Placental pericyte (primary cell): ENCODE data around the gene TMEM243. TPM values are rescaled to one million over a fixed set of nuclear protein-coding genes. Genes with fewer than 3 reads are reported as not detected.

Experiments
- small RNA-seq: library from RNA; depleted of rRNA; stranded (forward); fragments of <200 nt; gene quantifications from one replicate; pipeline ENCODE3, GENCODE V24; 2012; ENCODE audit warnings: low replicate concordance
- total RNA-seq: library from RNA; depleted of rRNA; stranded (reverse); fragments of >200 nt; gene quantifications from 2 replicates; pipeline ENCODE4 v1.2.3, GENCODE V29; 2012

The TMEM243 gene
- total RNA-seq = 21.3 and 68.3 TPM in 2 replicates

GRCh38 chr7:87219545-87220025 lies at the start of gene TMEM243:
TSS of gene TMEM243 (minus strand) at chr7:87219732. CDS start at chr7:87219503, 229 bp downstream.

DNA sequence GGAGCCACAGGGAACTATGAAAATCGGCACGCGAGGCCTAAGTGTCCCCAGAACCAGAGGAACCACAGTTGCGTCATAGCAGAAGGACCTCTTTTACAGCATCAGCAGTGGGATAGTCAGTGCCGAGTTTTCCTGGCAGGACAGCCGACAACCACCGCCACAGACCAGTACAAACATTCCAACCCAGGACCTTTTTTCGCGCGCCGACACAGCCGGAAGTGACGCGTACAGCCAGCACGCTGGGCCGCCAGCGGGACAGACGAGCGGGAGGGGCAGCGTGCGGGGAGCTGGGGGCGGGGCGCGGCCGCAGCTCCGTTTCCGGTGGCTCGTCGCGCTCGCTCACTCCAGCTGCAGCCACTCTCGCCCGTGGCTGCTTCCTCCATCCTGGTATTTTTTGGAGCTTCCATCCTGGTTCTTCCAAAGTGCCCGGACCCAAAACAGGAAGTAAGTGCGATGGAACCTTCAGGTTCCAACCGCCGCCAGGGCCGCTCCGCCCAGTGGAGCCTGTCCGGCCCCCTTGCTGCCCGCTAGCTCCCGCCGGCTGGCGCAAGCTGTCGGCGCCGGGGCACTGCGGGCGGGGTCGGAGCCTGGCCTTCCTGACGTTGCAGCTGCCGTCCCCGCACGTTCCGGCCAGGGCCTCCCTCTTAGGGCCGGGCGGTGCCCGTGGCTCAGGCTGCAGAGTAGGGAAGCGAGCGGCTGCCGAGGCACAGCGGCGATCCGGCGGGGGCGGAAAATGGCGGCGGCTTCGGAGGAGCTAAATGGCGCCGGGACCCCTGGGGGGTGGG lies 67.2 kb downstream of the TMEM243 start, which contains the start of gene DMTF1:
Gene DMTF1, plus strand, starts transcription at position 342 of the 785 bp plus-strand sequence. CDS start 12,489 bp downstream, outside the sequence.

Small RNA genes within 50 kb of the gene (small RNA-seq; reads per million reads assigned to genes)
- gene RF00019 (not detected), gene RF02271 (not detected)

Other genes with a start within 250 kb of the TMEM243 start
- 5.4 and 12.3 TPM in 2 replicates for gene ELAPOR2, start 160.1 kb downstream of the TMEM243 start, total RNA-seq
- gene DMTF1, start 67.3 kb downstream of the TMEM243 start, total RNA-seq = 67.0 and 88.5 TPM in 2 replicates
- gene CROT, start 125.9 kb upstream of the TMEM243 start, total RNA-seq = 3.5 and 14.2 TPM in 2 replicates